ENCODE results near the gene NDE1.
"Not testable (repeated sequence)": the region's sequence is repeated elsewhere in the genome, so short reads cannot be mapped to it uniquely, and the experiment has no call there.

The NDE1 gene

DNA sequence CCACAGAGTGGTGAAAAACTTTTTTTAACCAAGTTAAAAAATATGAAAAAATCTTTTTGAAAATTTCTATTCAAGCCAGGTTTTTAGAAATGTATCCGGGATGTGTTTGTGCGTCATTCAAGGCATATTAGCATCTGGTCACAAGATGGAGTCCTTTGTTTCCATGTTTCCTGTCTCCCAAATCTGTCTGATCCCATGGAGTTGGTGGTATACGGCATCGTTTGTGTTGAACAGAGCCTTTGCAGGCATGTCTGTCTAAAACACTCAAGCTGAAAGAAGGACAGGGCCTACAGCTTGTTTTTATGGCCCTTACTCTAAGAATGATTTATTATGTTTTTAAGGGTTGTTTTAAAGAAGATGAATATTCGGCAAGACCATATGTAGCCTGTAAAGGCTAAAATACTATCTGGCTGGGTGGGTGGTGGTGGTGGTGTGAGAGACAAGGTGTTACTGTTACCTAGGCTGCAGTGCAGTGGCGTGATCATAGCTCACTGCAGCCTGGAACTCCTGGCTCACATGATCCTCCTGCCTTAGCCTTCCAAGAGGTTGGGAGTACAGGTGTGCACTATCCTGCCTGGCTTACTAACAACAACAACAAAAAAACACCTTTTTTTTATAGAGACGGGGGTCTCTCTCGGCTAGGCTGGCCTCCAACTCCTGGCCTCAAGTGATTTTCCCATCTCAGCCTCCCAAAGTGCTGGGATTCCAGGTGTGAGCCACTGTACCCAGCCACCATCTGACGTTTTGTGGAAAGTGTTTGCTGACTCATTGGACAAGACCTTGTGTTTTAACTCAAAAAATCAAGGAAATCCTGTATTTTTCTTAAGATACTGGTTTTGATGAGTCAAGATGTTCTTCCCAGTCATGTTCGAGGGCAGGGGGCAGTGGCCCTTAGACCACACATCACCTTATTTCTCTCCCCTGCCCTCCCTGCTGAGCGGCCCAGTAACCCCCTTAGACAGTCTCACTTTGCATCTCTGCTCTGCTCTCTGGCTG is 52.2 kb downstream of the NDE1 start:
- DNase-seq = no peak

DNA sequence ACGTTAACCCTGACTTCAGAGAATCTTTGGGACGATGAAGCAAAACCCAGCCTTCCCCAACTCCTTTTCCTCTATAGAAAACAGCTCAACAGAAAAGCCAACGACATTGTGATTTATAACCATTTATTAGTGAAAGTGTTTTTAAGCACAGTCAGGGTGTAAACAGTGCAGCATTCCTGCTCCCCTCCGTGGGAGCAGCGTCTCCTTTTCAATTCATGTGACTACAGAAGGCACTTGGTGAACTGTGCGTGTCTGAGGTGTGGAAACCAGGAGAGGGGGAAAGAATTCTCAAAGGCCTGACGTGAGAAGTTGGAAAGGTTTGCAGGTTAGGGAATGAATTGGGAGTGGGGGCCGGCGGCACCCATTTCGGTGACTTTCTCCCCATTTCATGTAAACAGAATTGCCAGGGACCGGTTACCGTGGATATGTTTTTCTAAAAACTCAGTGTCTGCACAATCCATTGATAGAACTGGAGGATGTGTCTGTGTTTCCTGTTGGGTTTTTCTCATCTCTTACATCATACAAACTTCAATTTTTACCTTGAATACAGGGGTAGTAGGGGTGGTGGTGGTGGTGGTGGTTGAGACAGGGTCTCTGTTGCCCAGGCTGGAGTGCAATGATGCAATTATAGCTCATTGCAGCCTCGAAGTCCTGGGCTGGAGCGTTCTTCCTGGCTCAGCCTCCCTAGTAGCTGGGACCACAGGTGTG is 53.1 kb downstream of the NDE1 start:
- no peak for DNase-seq

DNA sequence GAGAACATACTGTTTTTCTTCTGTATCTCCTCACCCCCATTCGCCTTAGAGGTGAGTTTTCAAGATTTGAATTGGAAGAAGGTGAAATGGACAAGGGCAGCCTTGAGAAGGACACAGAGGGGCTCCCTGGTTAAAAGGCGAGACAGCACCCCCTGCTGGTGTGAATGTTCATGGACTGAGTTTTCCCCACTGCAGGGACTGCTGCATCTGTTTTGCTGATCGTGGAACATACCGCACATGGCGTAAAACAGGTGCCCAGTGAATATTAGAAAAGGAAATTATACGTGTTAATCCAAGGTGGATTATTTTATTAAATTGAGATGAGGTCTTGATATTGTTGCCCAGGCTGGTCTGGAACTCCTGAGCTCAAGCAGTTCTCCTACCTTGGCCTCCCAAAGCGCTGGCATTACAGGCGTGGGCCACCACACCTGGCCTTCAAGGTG is 54.5 kb downstream of the NDE1 start:
- peak; percentile 31 for DNase-seq

DNA sequence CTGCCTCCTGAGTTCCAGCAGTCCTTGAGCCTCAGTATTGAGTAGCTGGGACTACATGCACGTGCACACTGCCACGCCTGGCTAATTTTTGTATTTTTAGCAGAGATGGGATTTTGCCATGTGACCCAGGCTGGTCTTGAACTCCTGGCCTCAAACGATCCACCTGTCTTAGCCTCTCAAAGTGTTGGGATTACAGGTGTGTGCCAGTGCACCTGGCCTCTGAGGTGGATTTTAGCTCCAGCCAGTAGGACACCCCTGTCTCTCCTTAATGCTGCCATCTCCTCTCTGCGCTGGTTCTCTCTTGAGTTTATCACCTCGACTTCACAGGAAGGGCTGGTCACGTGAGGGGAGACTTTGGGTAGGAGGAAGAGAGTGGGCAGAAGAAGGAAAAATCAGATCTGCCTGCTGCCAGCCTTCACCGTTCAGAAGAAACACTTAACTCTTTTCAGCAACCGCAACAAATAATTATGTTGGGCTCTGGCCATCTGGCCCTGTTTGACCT is 55.1 kb downstream of the NDE1 start:
- DNase-seq = no peak

- DNase-seq = no peak
These were observed 57.3 kb downstream of the NDE1 start for GRCh38 chr16:15707332-15707731.

DNA sequence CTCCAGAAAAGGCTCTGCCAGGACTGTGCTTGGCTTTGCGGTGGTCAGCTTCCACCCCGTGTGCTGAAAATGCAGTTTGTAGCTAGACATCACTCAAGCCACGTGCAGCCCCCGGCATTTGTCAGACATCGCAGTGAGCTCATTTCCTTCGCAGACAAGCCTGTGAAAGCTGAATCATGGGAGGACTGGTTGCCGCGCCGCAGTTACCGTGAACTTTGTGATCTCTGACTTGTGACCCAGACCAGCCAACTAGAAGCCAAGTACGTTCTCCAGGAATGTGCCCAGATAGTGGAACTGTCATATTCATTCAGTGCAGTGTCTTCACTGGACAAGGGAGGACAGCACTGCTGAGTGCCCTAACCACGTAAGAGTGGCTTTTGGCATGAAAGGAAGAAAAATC is 58.1 kb downstream of the NDE1 start:
- DNase-seq = no peak

GRCh38 chr16:15708997-15709396 is 59.0 kb downstream of the NDE1 start:
- DNase-seq = no peak

GRCh38 chr16:15714393-15715172 is 64.5 kb downstream of the NDE1 start:
- DNase-seq = no peak

GRCh38 chr16:15715221-15715620 is 65.2 kb downstream of the NDE1 start:
- no peak for DNase-seq

DNA sequence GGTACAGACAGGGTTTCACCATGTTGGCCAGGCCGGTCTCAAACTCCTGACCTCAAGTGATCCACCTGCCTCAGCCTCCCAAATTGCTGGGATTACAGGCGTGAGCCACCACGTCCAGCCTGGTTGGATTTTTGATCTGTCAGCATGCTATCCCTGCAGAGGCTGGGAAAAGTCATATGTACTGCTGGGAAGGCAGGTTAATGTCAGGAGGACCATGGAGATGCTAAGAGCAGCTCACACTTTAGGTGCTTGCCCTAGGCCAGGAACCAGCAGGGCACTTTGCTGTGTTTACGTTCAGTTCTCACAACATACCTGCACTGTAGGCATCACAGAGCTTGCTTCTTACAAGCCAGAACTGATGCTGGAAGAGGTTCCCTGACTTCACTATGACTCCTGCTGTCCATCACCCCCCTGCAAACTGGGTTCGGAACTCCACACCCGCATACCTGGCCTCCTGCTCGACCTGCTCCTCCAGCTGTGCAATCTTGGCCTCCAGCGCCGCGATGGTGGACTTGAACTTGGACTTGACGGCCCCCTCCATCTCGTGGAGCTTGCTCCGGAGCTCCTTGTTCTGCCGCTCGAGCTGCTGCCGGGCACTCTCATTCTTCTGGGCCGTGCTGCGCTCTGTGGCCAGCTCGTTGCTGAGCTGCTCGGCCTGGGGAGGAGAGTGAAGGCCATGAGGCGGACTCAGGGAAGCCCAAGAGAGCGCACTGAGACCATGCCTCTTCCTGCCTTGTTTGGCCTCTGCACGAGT is 66.8 kb downstream of the NDE1 start:
- DNase-seq = no peak

GRCh38 chr16:15721018-15721417 is 71.0 kb downstream of the NDE1 start:
- no peak for DNase-seq

- no peak for DNase-seq
These were observed 73.8 kb downstream of the NDE1 start for GRCh38 chr16:15723808-15724207.

- no peak for DNase-seq
These were observed 75.7 kb downstream of the NDE1 start for GRCh38 chr16:15725641-15726240.

DNA sequence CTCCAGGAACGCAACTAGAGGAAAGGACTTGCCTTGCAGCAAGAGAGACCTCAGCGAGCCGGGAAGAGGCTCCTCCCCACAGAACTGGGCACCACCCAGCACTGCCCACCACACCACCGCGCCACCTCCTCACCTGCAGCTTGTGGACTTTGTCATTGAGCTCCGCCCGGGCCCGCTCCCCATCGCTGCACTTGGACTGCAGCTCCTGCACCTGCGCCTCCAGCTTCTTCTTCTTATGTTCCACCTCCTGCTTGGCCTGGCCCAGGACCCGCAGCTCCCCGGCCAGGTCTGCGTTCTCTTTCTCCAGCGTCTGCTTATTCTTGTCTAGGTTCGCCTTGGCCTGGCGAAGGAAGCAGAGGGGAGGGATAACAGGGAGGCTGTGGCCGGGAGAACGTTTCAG is 76.7 kb downstream of the NDE1 start:
- no peak for DNase-seq

DNA sequence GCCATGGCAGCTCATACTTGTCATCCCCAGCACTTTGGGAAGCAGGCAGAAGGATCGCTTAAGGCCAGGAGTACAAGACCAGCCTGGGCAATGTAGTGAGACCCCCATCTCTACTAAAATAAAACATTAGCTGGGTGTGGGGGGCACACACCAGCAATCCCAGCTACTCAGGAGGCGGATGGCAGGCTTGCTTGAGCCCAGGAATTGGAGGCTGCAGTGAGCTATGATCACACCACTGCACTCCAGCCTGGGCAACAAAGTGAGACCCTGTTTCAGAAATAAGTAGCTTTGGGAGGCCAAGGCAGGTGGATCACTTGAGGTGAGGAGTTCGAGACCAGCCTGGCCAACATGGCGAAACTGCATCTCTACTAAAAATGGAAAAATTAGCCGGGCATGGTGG is 77.7 kb downstream of the NDE1 start:
- DNase-seq = not testable (repeated sequence)

DNA sequence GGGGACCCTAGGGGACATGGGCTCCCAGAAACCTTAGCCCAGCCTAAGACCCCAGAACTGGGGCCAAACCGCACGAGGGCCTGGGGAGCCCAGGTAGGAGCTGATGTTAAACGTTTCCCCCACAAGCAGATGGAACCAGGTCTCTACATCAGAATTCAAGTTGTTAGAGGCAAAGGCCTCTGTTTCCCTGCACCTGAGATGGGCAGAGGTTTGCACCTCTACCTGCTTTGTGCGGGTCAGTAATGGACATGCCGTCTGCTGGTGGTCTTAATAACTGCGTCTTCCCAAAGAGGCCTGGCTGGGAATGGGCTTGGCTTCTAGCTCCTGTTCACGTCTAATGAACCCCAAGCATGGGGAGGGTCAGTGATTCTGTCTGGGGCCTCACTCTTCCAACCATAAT is 79.1 kb downstream of the NDE1 start:
- DNase-seq = no peak

DNA sequence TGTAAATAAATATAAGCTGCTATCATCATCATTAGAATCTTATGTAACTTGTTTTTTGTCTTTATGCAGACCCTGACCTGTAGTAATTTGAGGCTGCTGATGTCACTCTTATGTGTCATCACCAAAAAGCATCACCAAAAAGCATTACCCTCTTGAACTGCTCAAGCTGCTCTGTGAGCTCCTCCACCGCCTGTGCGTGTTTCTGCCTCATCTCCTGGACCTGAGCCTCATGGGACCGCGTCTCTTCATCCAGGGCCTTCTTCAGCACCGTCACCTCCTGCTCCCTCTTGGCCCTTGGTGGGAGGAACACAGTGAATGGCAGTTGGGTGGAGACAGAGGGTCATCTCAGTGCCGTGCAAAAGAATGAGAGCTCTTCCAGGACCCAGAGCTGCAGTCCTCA is 82.4 kb downstream of the NDE1 start:
- DNase-seq = no peak

GRCh38 chr16:15735610-15736009 is 85.6 kb downstream of the NDE1 start:
- DNase-seq = no peak

DNA sequence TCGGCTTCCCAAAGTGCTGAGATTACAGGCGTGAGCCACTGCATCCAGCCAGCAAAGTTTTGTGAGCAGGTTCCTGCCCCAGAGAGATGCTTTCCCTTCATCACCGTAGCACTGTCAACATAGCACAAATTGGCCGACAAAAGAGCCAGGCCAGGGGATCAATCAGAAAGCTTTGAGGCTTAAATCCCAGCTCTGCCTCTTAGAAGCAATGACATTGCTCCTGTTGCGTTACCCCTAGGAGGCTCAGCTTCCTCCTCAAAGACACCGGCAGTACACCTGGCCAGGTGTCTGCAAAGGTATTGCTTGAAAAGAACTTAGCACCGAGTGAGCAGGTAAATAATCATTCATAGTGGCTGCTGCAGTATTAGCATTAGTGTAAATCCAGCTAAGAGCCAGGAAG is 86.5 kb downstream of the NDE1 start:
- DNase-seq = no peak

- no peak for DNase-seq
These were observed 87.1 kb downstream of the NDE1 start for GRCh38 chr16:15737140-15737644.

DNA sequence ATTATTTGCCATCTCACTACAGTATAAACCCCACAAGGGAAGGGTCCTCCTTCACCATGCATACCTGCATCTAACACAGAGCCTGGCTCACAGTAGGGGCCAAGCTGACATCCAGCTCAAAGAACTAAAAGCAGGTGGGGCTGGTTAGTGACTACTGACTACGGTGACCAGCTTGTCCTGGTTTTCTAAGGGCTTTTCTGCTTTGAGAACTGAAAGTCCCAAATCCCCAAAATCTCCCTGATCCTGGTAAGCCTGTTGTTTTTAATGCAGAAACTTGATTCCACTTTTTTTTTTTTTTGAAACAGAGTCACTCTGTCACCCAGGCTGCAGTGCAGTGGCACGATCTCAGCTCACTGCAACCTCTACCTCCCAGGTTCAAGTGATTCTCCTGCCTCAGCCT is 89.4 kb downstream of the NDE1 start:
- DNase-seq = no peak

- no peak for DNase-seq
These were observed 89.9 kb downstream of the NDE1 start for GRCh38 chr16:15739950-15740349.

Measured in NCI-H2227 treated with DMSO at 0.1 percent for 48 hours (cell line).